Smooth muscle cell (in vitro differentiated cells): ENCODE measurements around the gene ITGB1BP1. TPM values are rescaled to one million over a fixed set of nuclear protein-coding genes. Genes with fewer than 3 reads are reported as not detected.

Experiments used
- DNase-seq: peaks from one replicate; lab custom pipeline; 2025; ENCODE audit not compliant: unreplicated experiment; lab: John Stamatoyannopoulos, UW
- H2AFZ ChIP-seq: fragments of 200-600 bp; sonication (generic); 2 replicates; pipeline ENCODE4 v1.6.0; 2016; ENCODE audit warnings: antibody characterized with exemption, low read depth, mild to moderate bottlenecking
- H3F3A ChIP-seq: fragments of 200-600 bp; sonication (generic); 2 replicates; pipeline ENCODE4 v1.6.0; 2017; ENCODE audit warnings: antibody characterized with exemption, low read depth
- H3K27ac ChIP-seq: fragments of 200-600 bp; sonication (generic); 2 replicates; pipeline ENCODE4 v1.5.1; 2016; ENCODE audit warnings: low read depth, mild to moderate bottlenecking
- H3K27me3 ChIP-seq: fragments of 200-600 bp; sonication (generic); 2 replicates; pipeline ENCODE4 v1.6.1; 2016; ENCODE audit warnings: low read depth, mild to moderate bottlenecking
- H3K36me3 ChIP-seq: fragments of 200-600 bp; sonication (generic); 2 replicates; pipeline ENCODE4 v1.5.1; 2016; ENCODE audit warnings: low read depth
- H3K4me1 ChIP-seq: fragments of 200-600 bp; sonication (generic); 2 replicates; pipeline ENCODE4 v1.5.1; 2016; ENCODE audit warnings: low read depth
- H3K4me2 ChIP-seq: fragments of 200-600 bp; sonication (generic); 2 replicates; pipeline ENCODE4 v1.6.0; 2016; ENCODE audit warnings: mild to moderate bottlenecking
- H3K4me3 ChIP-seq: fragments of 200-600 bp; sonication (generic); 2 replicates; pipeline ENCODE4 v1.5.1; 2016; ENCODE audit warnings: mild to moderate bottlenecking
- H3K79me2 ChIP-seq: fragments of 200-600 bp; sonication (generic); 2 replicates; pipeline ENCODE4 v1.6.0; 2016; ENCODE audit warnings: low read depth, mild to moderate bottlenecking
- H3K9ac ChIP-seq: fragments of 200-600 bp; sonication (generic); 2 replicates; pipeline ENCODE4 v1.6.0; 2016; ENCODE audit warnings: low read depth
- H3K9me3 ChIP-seq: fragments of 200-600 bp; sonication (generic); replicated peaks from 2 replicates; pipeline ENCODE4 v1.5.1; 2016; ENCODE audit warnings: low read depth
- H4K20me1 ChIP-seq: fragments of 200-600 bp; sonication (generic); 2 replicates; pipeline ENCODE4 v1.6.0; 2016; ENCODE audit warnings: low read depth
- CTCF ChIP-seq: fragments of 200-600 bp; sonication (generic); IDR thresholded peaks from 2 replicates; pipeline ENCODE4 v1.5.1; 2017; ENCODE audit warnings: borderline replicate concordance, mild to moderate bottlenecking, antibody characterized with exemption; ENCODE audit not compliant: insufficient read depth, poor library complexity, severe bottlenecking
- WGBS: methylation state at CpG from one replicate; pipeline ENCODE4 v1.1.7; 2016; ENCODE audit warnings: low lambda C conversion rate; 5-methylcytosine and 5-hydroxymethylcytosine counted together
- polyA plus RNA-seq: library from polyadenylated mRNA; unstranded; fragments of >200 nt; fragmentation: Nextera tagmentation; extraction: Ambion mirVana; gene quantifications from 2 replicates; pipeline ENCODE4 v1.2.1, GENCODE V29; 2016
- total RNA-seq: library from RNA; depleted of rRNA; stranded (reverse); fragments of >200 nt; gene quantifications from 2 replicates; pipeline ENCODE4 v1.2.3, GENCODE V29; 2014

Gene ITGB1BP1
- total and polyA plus RNA-seq, 2 experiments from 2014 or later, result 53.9 to 138 TPM

- no peak for DNase-seq
- no peak for TF ChIP-seq CTCF
- no peaks in the 10 kb centered on the region for H3K79me2 ChIP-seq
- H2AFZ ChIP-seq, result no peak overlapping the region
- H3K9me3 ChIP-seq, result no peaks in the 10 kb centered on the region
- peaks cover 25% of the 10 kb centered on the region for H3K36me3 ChIP-seq
- H3F3A ChIP-seq, result no peaks in the 10 kb centered on the region
- H3K9ac ChIP-seq, result no peak overlapping the region
- H4K20me1 ChIP-seq, result no peaks in the 10 kb centered on the region
- H3K27ac ChIP-seq, result no peak overlapping the region
- no peak overlapping the region for H3K4me2 ChIP-seq
- H3K4me1 ChIP-seq, result no peaks in the 10 kb centered on the region
- 90% methylated on average over 2 of the region's 2 CpGs for WGBS
- no peaks in the 10 kb centered on the region for H3K27me3 ChIP-seq
- H3K4me3 ChIP-seq, result no peak overlapping the region
Measured at GRCh38 chr2:9434489-9434888, 11.2 kb upstream of the ITGB1BP1 start.

- Histone ChIP-seq H2AFZ (no peak overlapping the region), H4K20me1 (no peaks in the 10 kb centered on the region), H3K4me3 (no peak overlapping the region), H3K36me3 (peaks cover 11% of the 10 kb centered on the region), H3K79me2 (no peaks in the 10 kb centered on the region), H3K9ac (no peak overlapping the region), H3F3A (no peaks in the 10 kb centered on the region), H3K27ac (peak overlapping the region; percentile 21), H3K4me1 (no peaks in the 10 kb centered on the region), H3K9me3 (no peaks in the 10 kb centered on the region), H3K27me3 (no peaks in the 10 kb centered on the region), H3K4me2 (no peak overlapping the region)
- TF ChIP-seq CTCF, result no peak
- WGBS, result 89% methylated on average over 2 of the region's 2 CpGs
- no peak for DNase-seq
Measured at GRCh38 chr2:9430316-9431293, 7.3 kb upstream of the ITGB1BP1 start.

GRCh38 chr2:9428965-9429577, 5.7 kb upstream of the ITGB1BP1 start:
- peaks cover under 1% of the 10 kb centered on the region for H3F3A ChIP-seq
- peaks cover 11% of the 10 kb centered on the region for H3K36me3 ChIP-seq
- WGBS, result 77% methylated on average over 5 of the region's 5 CpGs
- H3K27ac ChIP-seq, result peak overlapping the region; percentile 47
- no peaks in the 10 kb centered on the region for H3K27me3 ChIP-seq
- no peaks in the 10 kb centered on the region for H3K9me3 ChIP-seq
- H4K20me1 ChIP-seq, result no peaks in the 10 kb centered on the region
- no peak for DNase-seq
- no peak overlapping the region for H2AFZ ChIP-seq
- no peak overlapping the region for H3K4me2 ChIP-seq
- H3K79me2 ChIP-seq, result peaks cover 9% of the 10 kb centered on the region
- no peak overlapping the region for H3K4me3 ChIP-seq
- no peak for TF ChIP-seq CTCF
- no peak overlapping the region for H3K9ac ChIP-seq
- peaks cover 11% of the 10 kb centered on the region for H3K4me1 ChIP-seq
